ENCODE measurements around the gene TBC1D22A. TPM values are rescaled to one million over a fixed set of nuclear protein-coding genes. Genes with fewer than 3 reads are reported as not detected.

TBC1D22A gene
- total RNA-seq, 2 donors from 2014 or later = 21.0 to 27.9 TPM

DNA sequence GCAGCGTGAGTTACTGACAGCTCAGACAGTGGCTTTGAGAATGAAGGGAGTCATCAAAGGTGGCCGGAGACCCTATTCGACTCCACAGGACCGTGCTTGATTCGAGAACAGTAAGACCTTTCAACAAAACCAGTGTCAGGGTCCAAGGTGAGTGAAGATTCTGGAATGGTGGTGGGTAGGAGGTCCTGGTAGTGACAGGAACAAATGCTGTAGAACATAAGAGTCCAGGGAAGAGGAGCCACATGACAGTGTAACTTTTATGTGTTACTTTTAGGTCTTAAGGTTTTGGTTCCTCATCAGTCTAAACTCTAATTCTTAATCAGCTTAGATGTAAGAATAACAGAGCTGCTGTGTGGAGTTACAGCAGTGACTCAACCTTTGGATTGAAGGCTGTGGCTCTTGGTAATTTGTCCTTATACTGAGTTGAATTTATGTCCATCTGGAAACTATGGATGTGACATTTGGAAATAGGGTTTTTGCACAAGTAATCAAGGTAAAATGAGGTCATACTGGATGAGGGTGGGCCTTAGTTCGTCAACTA is 1.8 kb downstream of the TBC1D22A start:
- no peak overlapping the region for H3K27ac ChIP-seq (ENCODE audit: low read depth, low read length)
- 86 to 92% methylated on average over 6 of the region's 6 CpGs for WGBS, 2 experiments (ENCODE audit: insufficient coverage in 1 of 2, insufficient read length in 1 of 2)
- no peaks in the 10 kb centered on the region for H3K9me3 ChIP-seq (ENCODE audit: control insufficient read depth, low read length)
- peaks cover 14% of the 10 kb centered on the region for H3K36me3 ChIP-seq (ENCODE audit: control insufficient read depth, insufficient read depth, low read length)
- DNase-seq = no peak
- peak overlapping the region; percentile 65 for H3K27ac Mint-ChIP-seq
- H3K9ac ChIP-seq (ENCODE audit: extremely low read depth, low read length, poor library complexity, severe bottlenecking) = no peak overlapping the region
- H3K4me1 ChIP-seq (ENCODE audit: control insufficient read depth, insufficient read depth, low read length) = peaks cover 11% of the 10 kb centered on the region
- H3K36me3 Mint-ChIP-seq (ENCODE audit: low read depth) = peaks cover 15% of the 10 kb centered on the region
- TF ChIP-seq, protein P1, sequence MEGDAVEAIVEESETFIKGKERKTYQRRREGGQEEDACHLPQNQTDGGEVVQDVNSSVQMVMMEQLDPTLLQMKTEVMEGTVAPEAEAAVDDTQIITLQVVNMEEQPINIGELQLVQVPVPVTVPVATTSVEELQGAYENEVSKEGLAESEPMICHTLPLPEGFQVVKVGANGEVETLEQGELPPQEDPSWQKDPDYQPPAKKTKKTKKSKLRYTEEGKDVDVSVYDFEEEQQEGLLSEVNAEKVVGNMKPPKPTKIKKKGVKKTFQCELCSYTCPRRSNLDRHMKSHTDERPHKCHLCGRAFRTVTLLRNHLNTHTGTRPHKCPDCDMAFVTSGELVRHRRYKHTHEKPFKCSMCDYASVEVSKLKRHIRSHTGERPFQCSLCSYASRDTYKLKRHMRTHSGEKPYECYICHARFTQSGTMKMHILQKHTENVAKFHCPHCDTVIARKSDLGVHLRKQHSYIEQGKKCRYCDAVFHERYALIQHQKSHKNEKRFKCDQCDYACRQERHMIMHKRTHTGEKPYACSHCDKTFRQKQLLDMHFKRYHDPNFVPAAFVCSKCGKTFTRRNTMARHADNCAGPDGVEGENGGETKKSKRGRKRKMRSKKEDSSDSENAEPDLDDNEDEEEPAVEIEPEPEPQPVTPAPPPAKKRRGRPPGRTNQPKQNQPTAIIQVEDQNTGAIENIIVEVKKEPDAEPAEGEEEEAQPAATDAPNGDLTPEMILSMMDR (conservative IDR thresholded peaks at IDR 0.05) = no peak
- H3K4me1 Mint-ChIP-seq = peaks cover 30% of the 10 kb centered on the region
- no peaks in the 10 kb centered on the region for H3K9me3 Mint-ChIP-seq
- H3K4me3 Mint-ChIP-seq = peak overlapping the region; percentile 99
- no peaks in the 10 kb centered on the region for H3K27me3 ChIP-seq (ENCODE audit: control insufficient read depth, insufficient read depth, low read length, poor library complexity, severe bottlenecking)
- peak overlapping the region; percentile 92 for H3K4me3 ChIP-seq (ENCODE audit: low read length)
- no peaks in the 10 kb centered on the region for H3K27me3 Mint-ChIP-seq (ENCODE audit: insufficient read depth)

DNA sequence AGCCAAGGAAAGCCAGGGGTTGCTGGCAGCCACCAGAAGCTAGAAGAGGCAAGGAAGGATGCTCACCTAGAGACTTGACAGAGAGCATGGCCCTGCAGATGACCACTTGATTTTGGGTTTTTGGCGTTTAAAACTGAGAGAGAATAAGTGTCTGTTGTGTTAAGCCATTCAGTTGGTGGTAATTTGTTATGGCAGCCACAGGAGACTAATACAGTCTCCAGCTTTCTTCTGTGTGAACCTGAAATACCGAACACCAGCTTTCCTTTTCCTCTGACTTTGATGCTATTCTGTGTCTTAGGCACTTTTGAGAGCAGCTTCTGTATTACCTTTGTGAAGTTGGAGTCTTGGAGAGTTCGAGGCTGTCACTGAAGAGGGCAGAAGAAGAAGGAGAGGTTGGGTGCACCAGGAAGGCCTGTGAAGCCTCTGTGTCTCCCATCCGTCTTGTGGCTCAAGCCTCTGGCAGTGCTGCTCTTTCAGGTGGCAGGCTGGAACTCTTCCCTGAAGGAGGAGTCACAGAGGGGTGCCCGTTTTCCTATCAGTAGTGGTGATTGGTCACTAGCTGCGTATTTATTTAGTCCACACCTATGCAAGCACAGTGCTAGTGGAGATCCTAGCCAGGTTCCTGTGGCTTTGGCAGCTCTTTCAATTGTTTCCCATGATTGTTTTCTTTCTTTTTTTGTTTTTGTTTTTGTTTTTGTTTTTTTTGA is 2.5 kb downstream of the TBC1D22A start:
- Mint-ChIP-seq H3K36me3 (ENCODE audit: low read depth) (peaks cover 15% of the 10 kb centered on the region), H3K27ac (peak overlapping the region; percentile 65), H3K4me3 (peak overlapping the region; percentile 25), H3K9me3 (no peaks in the 10 kb centered on the region), H3K27me3 (ENCODE audit: insufficient read depth) (no peaks in the 10 kb centered on the region), H3K4me1 (peaks cover 29% of the 10 kb centered on the region)
- no peak overlapping the region for H3K9ac ChIP-seq (ENCODE audit: extremely low read depth, low read length, poor library complexity, severe bottlenecking)
- H3K9me3 ChIP-seq (ENCODE audit: control insufficient read depth, low read length) = no peaks in the 10 kb centered on the region
- DNase-seq = peak; percentile 61
- no peak overlapping the region for H3K27ac ChIP-seq (ENCODE audit: low read depth, low read length)
- H3K27me3 ChIP-seq (ENCODE audit: control insufficient read depth, insufficient read depth, low read length, poor library complexity, severe bottlenecking) = no peaks in the 10 kb centered on the region
- peaks cover 11% of the 10 kb centered on the region for H3K4me1 ChIP-seq (ENCODE audit: control insufficient read depth, insufficient read depth, low read length)
- H3K36me3 ChIP-seq (ENCODE audit: control insufficient read depth, insufficient read depth, low read length) = peaks cover 9% of the 10 kb centered on the region
- TF ChIP-seq, protein P1 (conservative IDR thresholded peaks at IDR 0.05) = no peak
- WGBS, 2 experiments (ENCODE audit: insufficient coverage in 1 of 2, insufficient read length in 1 of 2) = 86 to 96% methylated on average over 6 of the region's 6 CpGs
- peak overlapping the region; percentile 92 for H3K4me3 ChIP-seq (ENCODE audit: low read length)

DNA sequence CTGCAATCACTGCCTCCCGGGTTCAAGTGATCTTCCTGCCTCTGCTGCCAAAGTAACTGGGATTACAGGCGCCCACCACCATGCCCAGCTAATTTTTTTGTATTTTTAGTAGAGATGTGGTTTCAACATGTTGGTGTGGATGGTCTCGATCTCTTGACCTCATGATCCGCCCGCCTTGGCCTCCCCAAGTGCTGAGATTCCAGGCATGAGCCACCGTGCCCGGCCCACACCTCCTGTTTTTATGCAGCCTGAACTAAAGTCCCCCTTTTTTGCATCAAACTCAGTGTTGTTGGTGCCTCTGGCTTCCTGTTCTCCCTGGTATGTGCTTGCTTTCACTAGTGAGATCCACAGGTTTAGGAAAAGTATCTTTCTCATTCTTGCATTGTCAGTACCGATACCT is 4.2 kb downstream of the TBC1D22A start:
- 92 to 93% methylated on average over 8 of the region's 8 CpGs for WGBS, 2 experiments (ENCODE audit: insufficient coverage in 1 of 2, insufficient read length in 1 of 2)
- Histone ChIP-seq H3K9me3 (ENCODE audit: control insufficient read depth, low read length) (no peaks in the 10 kb centered on the region), H3K27me3 (ENCODE audit: control insufficient read depth, insufficient read depth, low read length, poor library complexity, severe bottlenecking) (no peaks in the 10 kb centered on the region), H3K36me3 (ENCODE audit: control insufficient read depth, insufficient read depth, low read length) (no peaks in the 10 kb centered on the region), H3K4me1 (ENCODE audit: control insufficient read depth, insufficient read depth, low read length) (peaks cover 2% of the 10 kb centered on the region), H3K9ac (ENCODE audit: extremely low read depth, low read length, poor library complexity, severe bottlenecking) (no peak overlapping the region), H3K4me3 (ENCODE audit: low read length) (no peak overlapping the region), H3K27ac (ENCODE audit: low read depth, low read length) (no peak overlapping the region)
- Mint-ChIP-seq H3K27me3 (ENCODE audit: insufficient read depth) (no peaks in the 10 kb centered on the region), H3K27ac (peak overlapping the region; percentile 18), H3K36me3 (ENCODE audit: low read depth) (peaks cover 17% of the 10 kb centered on the region), H3K9me3 (no peaks in the 10 kb centered on the region), H3K4me1 (peaks cover 21% of the 10 kb centered on the region), H3K4me3 (no peak overlapping the region)
- no peak for DNase-seq
- TF ChIP-seq, protein P1 (conservative IDR thresholded peaks at IDR 0.05) = no peak

Data from endodermal cell (in vitro differentiated cells).